ENCODE data around the gene VSIG10L2. TPM values are rescaled to one million over a fixed set of nuclear protein-coding genes. Genes with fewer than 3 reads are reported as not detected.

The VSIG10L2 gene
- total RNA-seq, 1 experiment from 2014 or later: not detected

GRCh38 chr11:125944350-125945010, 1.4 kb upstream of the VSIG10L2 start:
- H3K9ac ChIP-seq (ENCODE audit: extremely low read depth, insufficient read length, low read length): no peak overlapping the region
- no peak overlapping the region for H3K56ac ChIP-seq (ENCODE audit: insufficient read length, low read depth, low read length)
- H3K4ac ChIP-seq (ENCODE audit: low read depth, low read length): no peak overlapping the region
- no peaks in the 10 kb centered on the region for H3K9me3 Mint-ChIP-seq
- no peak overlapping the region for H2BK20ac ChIP-seq (ENCODE audit: low read depth, low read length, poor library complexity, severe bottlenecking)
- H2BK15ac ChIP-seq (ENCODE audit: low read depth, low read length): no peak overlapping the region
- H3K9me3 ChIP-seq (ENCODE audit: control insufficient read depth, low read depth, low read length): no peaks in the 10 kb centered on the region
- no CpG with 5 or more reads among the region's 13 CpGs for WGBS (ENCODE audit: extremely low coverage, insufficient read length, low lambda C conversion rate)
- H3K79me2 ChIP-seq (ENCODE audit: insufficient read depth, low read length): no peaks in the 10 kb centered on the region
- DNase-seq: no peak
- no peaks in the 10 kb centered on the region for H3K27me3 Mint-ChIP-seq (ENCODE audit: low read depth)
- no peak overlapping the region for H4K8ac ChIP-seq (replicated peaks; ENCODE audit: insufficient read length, low read depth, low read length)
- no peak overlapping the region for H2BK12ac ChIP-seq (ENCODE audit: insufficient read length, low read depth, low read length)
- no peak overlapping the region for H3K4me3 Mint-ChIP-seq
- H3K4me2 ChIP-seq (ENCODE audit: insufficient read depth, insufficient read length, low read length): no peak overlapping the region
- H3T11ph ChIP-seq (ENCODE audit: low read length): no peak overlapping the region
- peaks cover 14 to 21% of the 10 kb centered on the region in 2 experiments for H3K4me1 Mint-ChIP-seq
- H3K23ac ChIP-seq (ENCODE audit: insufficient read length, low read depth, low read length): no peak overlapping the region
- H2AK5ac ChIP-seq (ENCODE audit: insufficient read length, low read length): no peak overlapping the region
- no peak overlapping the region for H2AFZ ChIP-seq (ENCODE audit: low read length)
- H4K5ac ChIP-seq (ENCODE audit: insufficient read length, low read depth, low read length): no peak overlapping the region
- H3K27ac ChIP-seq (ENCODE audit: insufficient read length, low read depth, low read length): no peak overlapping the region
- no peaks in the 10 kb centered on the region for H3K79me1 ChIP-seq (ENCODE audit: insufficient read depth, low read depth, low read length, poor library complexity, severe bottlenecking)
- H4K91ac ChIP-seq (ENCODE audit: insufficient read length, low read depth, low read length): no peak overlapping the region
- no peaks in the 10 kb centered on the region for H4K20me1 ChIP-seq (ENCODE audit: control insufficient read depth, insufficient read depth, insufficient read length)
- H3K23me2 ChIP-seq (ENCODE audit: insufficient read length, low read depth, low read length, poor library complexity, severe bottlenecking): no peaks in the 10 kb centered on the region
- peaks cover 3% of the 10 kb centered on the region; the same call in 1 of the 2 replicates for H3K4me1 ChIP-seq (ENCODE audit: insufficient read depth, low read length)
- H3K14ac ChIP-seq (ENCODE audit: insufficient read depth, low read length): no peak overlapping the region
- H3K18ac ChIP-seq (ENCODE audit: insufficient read length, low read depth, low read length): no peak overlapping the region
- no peak overlapping the region for H3K27ac Mint-ChIP-seq
- TF ChIP-seq, protein P1, sequence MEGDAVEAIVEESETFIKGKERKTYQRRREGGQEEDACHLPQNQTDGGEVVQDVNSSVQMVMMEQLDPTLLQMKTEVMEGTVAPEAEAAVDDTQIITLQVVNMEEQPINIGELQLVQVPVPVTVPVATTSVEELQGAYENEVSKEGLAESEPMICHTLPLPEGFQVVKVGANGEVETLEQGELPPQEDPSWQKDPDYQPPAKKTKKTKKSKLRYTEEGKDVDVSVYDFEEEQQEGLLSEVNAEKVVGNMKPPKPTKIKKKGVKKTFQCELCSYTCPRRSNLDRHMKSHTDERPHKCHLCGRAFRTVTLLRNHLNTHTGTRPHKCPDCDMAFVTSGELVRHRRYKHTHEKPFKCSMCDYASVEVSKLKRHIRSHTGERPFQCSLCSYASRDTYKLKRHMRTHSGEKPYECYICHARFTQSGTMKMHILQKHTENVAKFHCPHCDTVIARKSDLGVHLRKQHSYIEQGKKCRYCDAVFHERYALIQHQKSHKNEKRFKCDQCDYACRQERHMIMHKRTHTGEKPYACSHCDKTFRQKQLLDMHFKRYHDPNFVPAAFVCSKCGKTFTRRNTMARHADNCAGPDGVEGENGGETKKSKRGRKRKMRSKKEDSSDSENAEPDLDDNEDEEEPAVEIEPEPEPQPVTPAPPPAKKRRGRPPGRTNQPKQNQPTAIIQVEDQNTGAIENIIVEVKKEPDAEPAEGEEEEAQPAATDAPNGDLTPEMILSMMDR (conservative IDR thresholded peaks at IDR 0.05): no peak
- no peaks in the 10 kb centered on the region; a peak in 1 of 7 replicates for H3K36me3 Mint-ChIP-seq (ENCODE audit: insufficient read depth in 1 of 3, low read depth in 3 of 3)
- H2BK5ac ChIP-seq (ENCODE audit: insufficient read length, low read length): no peak overlapping the region
- H3K27me3 ChIP-seq (ENCODE audit: insufficient read depth, low read length): no peaks in the 10 kb centered on the region
- no peak overlapping the region for H2BK120ac ChIP-seq (ENCODE audit: low read depth, low read length, poor library complexity, severe bottlenecking)

Data from H9 (cell line).